Endothelial cell of umbilical vein (primary cell): ENCODE measurements around the gene MERTK.

Source experiments
- TF ChIP-seq, protein P1 (sequence below): IDR thresholded peaks from 2 replicates; pipeline ENCODE4 v1.6.1; 2011; ENCODE audit not compliant: insufficient read depth, insufficient read length
- TF ChIP-seq, protein P2 (sequence below), 2 donors: IDR thresholded peaks; 1 replicate in 1 of 2; 2 replicates in 1 of 2; pipeline ENCODE4 v1.5.1; 2011; ENCODE audit warnings: low read length in 2 of 2, mild to moderate bottlenecking in 2 of 2, moderate library complexity in 2 of 2, control low read depth in 1 of 2, inconsistent platforms in 1 of 2, low read depth in 1 of 2; ENCODE audit not compliant: insufficient read depth in 1 of 2; ENCODE audit errors: extremely low read depth in 1 of 2

DNA sequence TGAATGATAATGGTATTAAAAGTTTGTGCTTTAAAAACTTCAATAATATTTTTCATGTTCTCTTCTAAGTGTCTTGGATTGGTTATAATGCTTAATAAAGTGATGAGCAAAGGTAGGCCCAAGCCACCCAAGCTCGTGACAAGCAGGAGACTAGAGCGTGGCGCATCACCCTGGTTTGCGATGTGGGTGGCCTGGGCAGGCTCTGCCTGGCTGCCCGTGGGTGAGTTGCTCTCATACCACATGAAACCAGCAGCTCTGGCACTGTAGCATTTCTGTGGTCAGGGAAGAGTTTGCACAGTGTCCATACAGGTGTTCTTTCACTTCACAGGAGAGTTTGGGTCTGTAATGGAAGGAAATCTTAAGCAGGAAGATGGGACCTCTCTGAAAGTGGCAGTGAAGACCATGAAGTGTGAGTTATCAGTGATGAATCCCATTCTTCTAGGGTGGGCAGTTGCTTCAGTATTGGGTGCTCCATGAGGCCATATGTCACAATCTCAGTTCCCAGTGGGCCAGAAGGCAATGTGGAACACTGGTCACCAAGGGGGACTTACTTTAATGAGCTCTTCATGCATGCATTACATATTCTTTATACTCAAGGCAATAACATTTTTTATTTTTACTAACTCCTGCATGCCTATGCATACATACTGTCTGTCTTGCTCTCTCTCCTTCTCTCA lies 105.3 kb downstream of the MERTK start:
- TF ChIP-seq, protein P1, sequence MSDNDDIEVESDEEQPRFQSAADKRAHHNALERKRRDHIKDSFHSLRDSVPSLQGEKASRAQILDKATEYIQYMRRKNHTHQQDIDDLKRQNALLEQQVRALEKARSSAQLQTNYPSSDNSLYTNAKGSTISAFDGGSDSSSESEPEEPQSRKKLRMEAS: no peak
- TF ChIP-seq, protein P2, sequence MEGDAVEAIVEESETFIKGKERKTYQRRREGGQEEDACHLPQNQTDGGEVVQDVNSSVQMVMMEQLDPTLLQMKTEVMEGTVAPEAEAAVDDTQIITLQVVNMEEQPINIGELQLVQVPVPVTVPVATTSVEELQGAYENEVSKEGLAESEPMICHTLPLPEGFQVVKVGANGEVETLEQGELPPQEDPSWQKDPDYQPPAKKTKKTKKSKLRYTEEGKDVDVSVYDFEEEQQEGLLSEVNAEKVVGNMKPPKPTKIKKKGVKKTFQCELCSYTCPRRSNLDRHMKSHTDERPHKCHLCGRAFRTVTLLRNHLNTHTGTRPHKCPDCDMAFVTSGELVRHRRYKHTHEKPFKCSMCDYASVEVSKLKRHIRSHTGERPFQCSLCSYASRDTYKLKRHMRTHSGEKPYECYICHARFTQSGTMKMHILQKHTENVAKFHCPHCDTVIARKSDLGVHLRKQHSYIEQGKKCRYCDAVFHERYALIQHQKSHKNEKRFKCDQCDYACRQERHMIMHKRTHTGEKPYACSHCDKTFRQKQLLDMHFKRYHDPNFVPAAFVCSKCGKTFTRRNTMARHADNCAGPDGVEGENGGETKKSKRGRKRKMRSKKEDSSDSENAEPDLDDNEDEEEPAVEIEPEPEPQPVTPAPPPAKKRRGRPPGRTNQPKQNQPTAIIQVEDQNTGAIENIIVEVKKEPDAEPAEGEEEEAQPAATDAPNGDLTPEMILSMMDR (IDR thresholded peaks at IDR 0.05; ENCODE audit: extremely low read depth in 1 of 2, insufficient read depth in 1 of 2, low read depth in 1 of 2, low read length in 2 of 2): no peak
